Neural progenitor cell (in vitro differentiated cells): ENCODE data around the gene C11orf86.

Source experiments
- EZH2 ChIP-seq: fragments of 200-600 bp; sonication (generic); IDR thresholded peaks from 2 replicates; pipeline ENCODE4 v1.6.1; 2017; ENCODE audit warnings: antibody characterized with exemption, mild to moderate bottlenecking, moderate library complexity
- EZH2phosphoT487 ChIP-seq: fragments of 200-600 bp; sonication (generic); IDR thresholded peaks from 2 replicates; pipeline ENCODE4 v1.6.1; 2017; ENCODE audit warnings: antibody characterized with exemption
- TF ChIP-seq, protein P1 (sequence below): fragments of 200-600 bp; sonication (generic); IDR thresholded peaks from 2 replicates; pipeline ENCODE4 v1.5.1; 2017; ENCODE audit warnings: antibody characterized with exemption, mild to moderate bottlenecking

DNA sequence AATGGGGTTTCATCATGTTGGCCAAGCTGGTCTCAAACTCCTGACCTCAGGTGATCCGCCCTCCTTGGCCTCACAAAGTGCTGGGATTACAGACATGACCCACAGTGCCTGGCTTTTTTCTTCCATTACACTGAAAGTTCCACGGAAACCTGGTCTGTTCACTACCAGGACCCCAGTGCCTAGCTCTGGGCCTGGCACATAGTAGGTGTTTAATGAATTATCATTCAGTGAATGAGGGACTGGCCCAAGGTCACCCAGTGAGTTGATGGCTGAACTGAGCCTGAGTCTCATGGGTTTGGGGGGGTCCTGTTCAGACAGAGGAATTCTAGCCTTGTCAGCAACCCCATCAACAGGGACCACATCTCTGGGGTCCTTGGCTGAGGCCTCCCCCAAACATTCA is 3.1 kb downstream of the C11orf86 start:
- TF ChIP-seq, protein P1, sequence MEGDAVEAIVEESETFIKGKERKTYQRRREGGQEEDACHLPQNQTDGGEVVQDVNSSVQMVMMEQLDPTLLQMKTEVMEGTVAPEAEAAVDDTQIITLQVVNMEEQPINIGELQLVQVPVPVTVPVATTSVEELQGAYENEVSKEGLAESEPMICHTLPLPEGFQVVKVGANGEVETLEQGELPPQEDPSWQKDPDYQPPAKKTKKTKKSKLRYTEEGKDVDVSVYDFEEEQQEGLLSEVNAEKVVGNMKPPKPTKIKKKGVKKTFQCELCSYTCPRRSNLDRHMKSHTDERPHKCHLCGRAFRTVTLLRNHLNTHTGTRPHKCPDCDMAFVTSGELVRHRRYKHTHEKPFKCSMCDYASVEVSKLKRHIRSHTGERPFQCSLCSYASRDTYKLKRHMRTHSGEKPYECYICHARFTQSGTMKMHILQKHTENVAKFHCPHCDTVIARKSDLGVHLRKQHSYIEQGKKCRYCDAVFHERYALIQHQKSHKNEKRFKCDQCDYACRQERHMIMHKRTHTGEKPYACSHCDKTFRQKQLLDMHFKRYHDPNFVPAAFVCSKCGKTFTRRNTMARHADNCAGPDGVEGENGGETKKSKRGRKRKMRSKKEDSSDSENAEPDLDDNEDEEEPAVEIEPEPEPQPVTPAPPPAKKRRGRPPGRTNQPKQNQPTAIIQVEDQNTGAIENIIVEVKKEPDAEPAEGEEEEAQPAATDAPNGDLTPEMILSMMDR: no peak
- TF ChIP-seq EZH2phosphoT487: no peak
- no peak for TF ChIP-seq EZH2
